Smooth muscle cell of the brain vasculature (primary cell): ENCODE results near the gene PIK3R6.
"Not testable (repeated sequence)": the region's sequence is repeated elsewhere in the genome, so short reads cannot be mapped to it uniquely, and the experiment has no call there.

ENCODE experiments used
- DNase-seq: peaks from one replicate; pipeline ENCODE4 v3.0.0-alpha.2; 2012; ENCODE audit warnings: low read depth, low spot score

The PIK3R6 gene

DNA sequence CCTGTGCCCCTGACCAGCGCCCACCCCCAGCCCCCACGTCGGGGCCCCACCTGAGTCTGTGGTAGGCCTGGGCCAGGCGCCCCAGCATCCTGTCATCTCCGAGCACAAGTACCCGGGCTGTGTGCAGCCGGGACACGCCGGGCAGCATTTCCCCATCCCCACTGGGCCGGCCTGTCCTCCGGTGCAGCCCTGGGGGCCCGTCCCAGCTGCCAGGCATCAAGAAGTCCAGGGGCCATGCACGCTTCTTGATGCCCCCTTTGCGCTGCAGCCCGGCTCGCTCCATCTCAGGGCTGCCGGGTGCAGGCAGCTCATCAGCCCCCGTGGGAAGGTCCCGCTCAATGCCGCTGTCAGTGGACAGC lies 39.0 kb downstream of the PIK3R6 start:
- DNase-seq, result no peak

DNA sequence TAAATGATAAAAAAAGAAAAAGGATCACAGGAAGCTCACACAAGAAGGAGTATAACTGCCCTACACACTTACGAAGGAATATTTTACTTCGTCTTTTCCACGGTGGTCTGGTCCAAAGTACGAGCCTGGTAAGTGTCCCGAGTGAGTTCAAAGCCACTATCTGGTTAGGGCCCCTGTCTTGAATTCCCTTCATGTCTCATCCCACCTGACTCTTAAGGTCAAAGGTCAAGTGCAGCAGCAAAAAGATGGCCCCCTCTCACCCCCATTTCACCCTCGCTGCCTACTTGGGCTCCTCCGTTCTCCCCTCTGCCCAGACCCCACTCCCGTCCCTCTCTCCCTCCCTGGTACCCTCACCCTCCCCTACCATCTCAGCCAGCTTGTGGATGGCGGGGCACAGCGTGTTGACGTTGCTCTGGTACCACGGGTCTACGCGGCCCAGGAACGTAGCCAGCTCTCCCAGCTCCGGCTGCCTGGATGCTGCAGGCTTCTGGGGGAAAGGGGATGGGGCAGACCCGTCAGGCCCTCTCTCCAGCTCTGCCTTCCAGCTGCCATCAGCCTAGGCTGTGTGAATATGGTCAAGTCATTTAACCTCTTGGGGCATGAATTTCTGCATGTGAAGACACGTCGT lies 40.6 kb downstream of the PIK3R6 start:
- no peak for DNase-seq

DNA sequence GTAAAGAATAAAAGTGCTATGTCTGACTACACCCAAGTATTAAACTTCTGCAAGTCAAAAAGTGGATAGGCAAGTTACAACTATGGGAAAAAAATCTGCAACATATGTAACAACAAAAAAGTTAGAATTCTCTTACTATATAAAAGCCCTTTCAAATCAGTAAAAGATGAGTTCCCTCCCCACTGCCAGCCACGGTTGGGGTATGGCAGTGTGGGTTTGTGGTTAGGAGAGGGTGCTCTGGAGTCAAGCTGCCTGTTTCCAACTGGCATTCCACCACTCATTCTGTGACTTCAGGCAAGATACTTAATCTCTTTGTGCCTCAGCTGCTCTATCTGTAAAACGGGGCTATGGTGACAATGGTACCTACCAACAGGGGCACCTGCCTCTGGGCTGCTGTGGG lies 41.7 kb downstream of the PIK3R6 start:
- no peak for DNase-seq

DNA sequence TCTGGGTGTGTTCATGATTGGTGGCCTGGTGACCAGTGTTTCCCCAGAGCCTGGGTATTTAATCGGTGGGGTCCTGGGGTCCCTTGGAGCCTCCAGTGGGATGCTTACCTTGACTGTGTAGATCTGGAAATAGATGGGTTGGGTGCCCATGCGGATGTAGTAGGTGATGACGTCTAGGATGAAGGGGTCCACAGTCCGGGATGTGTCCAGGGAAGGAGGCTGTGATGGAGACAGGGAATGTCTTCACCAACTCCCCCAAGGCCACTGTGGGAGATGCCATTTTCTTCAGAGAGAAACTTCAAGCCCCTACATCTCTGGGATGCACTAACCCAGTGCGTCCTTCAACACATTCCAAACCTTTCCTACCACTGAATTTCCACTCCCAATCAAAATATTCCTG lies 44.2 kb downstream of the PIK3R6 start:
- no peak for DNase-seq

DNA sequence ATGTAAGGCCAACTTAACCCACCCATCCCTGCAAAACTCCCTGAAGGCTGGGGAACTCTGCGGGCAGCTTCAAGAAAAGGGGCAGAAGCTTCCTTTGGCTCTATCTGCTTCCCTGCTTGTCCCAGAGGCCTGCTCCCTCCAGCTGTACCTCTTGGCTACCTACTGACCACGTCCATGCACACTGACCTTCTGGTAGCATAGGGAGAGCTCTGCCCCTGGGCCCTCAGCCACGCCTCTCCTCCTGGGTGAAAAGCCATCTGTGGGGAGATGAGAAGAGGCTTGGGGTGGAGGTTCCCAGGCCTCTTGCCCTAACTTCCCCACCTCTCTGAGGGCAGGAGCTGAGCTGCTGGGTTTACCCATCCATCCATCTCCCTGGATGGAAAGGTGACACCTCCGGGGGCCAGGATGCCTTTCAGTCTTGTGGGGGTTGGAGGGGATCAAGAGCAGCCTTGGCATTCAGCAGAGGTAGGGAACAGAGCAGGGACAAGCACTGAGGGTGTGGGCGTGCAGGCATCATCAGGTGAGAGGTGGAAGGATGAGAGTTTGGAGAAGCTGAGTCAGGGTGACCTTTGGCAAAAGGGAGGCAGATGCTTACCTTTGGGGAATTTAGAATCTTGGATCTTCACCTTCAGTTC lies 45.0 kb downstream of the PIK3R6 start:
- DNase-seq, result no peak

DNA sequence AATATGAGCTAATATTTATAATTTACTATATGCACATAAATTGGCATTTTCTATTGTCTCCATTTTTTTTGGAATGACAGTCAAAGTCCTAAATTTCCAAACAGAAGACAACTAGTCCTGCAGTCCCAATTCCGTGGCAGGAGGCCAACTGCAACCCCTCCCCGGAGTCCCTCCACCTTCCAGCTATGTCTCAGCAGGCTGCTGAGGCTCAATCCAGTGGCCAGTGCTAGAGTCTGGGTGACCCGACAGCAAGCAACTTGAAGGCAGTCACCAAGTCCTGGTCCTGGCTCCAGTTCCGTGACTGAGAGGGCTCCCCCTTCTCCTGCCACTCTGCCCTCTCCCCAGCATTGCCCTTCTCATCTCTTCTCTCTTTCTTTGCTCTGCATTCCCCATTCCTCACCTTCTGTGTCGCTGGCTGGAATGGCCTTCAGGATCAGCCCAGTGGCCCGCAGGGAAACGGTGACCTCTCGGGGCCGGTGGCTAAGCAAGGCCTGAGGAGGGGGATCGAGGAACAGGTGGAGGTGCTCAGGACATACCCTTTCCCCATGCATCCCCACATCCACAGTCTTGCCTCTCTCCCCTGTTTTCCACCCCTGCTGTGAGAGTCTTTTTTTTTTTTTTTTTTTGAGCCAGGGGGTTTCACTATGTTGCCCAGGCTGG lies 45.9 kb downstream of the PIK3R6 start:
- DNase-seq, result no peak

DNA sequence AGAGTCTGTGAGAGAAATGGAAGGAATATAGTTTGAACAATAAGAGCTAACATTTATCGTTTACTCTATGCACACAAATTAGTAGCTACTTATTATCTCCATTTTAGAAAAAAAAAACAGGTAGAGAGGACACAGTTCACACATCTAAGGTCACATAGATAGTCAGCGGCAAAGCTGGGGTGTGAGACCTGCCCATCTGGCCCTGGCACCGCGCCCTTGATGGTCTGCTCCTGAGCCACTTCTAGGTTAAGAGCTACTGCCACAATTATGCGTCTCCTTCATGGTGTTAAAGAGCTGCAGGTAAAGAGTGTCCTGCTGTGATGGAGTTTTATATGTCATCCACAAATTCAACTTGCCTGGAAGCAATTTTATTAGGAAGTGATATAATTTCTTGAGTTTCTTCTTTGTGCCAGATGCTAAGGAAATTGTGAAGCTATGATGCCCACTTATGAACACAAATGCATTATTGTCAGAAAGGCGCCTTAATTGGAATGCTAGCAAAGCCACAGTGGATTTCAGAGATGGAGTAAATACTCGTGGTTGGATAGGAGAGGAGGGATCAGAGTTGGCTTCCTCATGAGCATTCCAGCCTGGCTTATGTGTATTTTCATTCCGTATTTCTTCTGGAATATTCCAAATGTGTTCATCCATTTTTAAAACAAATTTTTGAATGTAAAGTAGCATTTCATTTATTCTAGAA lies 47.0 kb downstream of the PIK3R6 start:
- DNase-seq, result no peak

DNA sequence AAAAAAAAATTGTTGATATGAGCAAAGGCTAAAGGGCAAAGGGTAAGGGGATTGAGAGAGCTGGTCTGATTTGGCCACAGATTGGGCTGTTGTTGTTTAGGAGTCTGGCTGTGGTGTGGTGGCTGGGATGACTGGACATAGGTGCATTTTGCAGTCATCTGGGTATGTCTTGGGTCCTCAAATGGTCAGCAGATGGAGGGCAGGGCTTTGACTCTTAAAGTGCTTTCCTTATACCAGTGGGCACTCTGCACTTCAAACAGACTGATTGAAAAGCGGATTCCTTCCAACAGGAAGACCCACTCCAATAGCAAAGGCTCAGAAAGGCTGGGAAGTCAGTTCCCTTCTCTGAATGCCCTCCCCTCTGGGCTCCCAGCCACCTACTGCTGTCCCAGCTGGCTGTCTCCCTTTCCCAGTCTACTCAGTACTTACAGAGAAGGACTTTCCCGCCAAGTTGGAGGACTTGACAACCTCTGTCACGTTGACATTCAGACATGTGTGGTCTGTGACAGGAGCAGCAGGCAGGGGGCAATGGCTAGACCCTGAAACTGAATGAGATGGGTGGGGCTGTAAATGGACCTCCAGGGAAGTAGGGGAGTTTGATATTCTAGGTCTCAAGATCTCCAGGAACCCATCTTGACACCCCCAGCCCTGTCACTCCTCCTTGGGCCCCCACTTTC lies 48.7 kb downstream of the PIK3R6 start:
- DNase-seq, result no peak

DNA sequence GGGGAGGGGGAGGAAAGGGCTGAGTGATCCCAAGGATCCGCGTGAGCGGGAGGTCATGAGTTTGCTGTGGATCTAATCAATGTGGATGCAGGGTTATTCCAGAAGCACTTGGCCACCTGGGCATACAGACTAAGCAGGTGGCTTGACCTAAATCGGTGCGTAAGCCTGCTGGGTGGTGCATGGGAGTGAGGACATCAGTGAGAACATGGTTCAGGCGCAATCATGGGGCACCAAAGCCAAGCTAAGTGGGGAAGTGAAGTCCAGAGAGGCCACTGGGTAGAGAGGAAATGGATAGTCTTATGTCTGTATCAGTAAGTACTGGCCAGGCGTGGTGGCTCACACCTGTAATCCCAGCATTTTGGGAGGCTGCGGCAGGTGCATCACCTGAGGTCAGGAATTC lies 49.4 kb downstream of the PIK3R6 start:
- no peak for DNase-seq

DNA sequence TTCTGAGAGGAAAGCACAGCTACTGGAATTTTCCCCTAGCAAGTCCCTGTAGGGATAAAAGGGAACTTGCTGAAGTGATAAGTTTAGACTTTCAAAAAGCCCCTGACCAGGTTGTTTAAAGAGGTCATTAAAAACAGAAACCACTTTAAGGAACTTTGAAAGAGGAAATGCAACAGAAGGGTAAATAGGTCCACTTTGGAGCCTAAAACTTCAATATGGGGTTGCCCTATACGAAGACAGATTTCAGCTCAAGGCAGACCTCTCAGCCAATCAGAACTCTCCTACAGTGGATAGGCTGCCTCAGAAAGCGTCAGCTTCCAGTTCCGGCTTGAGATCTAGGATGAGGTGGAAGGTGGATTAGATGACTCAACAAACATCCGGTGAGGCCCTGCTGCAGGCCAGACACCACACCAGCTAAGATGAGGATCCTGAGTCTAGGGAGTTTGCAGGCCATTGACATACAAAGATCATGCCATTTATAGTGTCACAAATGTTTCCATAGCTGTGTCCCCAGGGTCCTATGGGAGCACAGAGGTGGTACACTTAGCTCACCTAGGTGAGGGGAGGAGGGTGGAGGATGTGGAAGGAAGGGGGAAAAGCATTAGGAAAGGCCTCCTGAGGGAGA lies 60.4 kb downstream of the PIK3R6 start:
- no peak for DNase-seq

DNA sequence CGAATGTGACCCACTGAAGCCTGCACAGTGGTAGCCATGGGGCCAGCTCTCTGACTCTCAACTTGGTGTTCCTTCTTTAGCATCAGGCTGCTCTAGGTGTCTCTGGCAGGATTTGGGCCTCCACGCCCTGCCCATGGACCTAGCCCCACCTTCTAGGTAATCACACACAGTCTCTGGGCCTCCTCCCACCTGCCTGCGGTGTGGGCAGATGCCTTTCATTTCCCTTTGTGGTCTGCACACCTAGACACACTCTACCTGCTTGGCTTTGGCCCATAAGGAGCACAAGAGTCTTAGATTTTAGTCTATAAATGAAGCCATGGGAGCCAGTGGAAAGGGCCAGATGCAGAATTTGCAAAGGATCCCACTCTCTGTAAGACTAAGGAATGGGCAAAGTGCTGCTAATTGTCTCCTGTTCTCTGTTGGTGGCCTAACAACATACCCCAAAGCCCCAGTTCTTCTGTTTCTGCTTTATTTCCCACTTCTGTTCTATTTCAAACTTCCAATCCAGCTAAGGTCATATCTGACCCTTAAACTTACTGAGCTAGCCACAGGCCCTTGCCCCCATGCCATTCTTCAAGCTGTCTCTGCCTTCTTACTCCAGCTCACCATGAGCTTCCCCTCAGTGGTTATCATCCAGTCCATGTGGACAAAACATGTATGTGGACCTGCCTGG lies 61.1 kb downstream of the PIK3R6 start:
- DNase-seq, result no peak

DNA sequence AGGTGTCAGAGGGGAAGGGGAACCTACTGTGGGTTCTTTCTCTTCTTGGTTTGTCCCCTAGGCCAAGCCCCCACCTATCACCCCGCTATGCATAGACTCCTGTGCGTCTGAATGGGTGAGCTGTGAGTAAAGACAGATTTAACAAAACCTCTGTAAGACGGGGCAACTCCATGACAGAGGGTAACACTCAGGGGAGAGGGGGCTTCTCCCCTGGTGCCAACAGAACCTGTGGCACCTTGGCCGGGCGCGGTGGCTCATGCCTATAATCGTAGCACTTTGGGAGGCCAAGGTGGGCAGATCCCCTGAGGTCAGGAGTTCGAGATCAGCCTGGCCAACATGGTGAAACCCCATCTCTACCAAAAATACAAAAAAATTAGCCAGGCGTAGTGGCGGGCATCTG lies 62.1 kb downstream of the PIK3R6 start:
- not testable (repeated sequence) for DNase-seq

DNA sequence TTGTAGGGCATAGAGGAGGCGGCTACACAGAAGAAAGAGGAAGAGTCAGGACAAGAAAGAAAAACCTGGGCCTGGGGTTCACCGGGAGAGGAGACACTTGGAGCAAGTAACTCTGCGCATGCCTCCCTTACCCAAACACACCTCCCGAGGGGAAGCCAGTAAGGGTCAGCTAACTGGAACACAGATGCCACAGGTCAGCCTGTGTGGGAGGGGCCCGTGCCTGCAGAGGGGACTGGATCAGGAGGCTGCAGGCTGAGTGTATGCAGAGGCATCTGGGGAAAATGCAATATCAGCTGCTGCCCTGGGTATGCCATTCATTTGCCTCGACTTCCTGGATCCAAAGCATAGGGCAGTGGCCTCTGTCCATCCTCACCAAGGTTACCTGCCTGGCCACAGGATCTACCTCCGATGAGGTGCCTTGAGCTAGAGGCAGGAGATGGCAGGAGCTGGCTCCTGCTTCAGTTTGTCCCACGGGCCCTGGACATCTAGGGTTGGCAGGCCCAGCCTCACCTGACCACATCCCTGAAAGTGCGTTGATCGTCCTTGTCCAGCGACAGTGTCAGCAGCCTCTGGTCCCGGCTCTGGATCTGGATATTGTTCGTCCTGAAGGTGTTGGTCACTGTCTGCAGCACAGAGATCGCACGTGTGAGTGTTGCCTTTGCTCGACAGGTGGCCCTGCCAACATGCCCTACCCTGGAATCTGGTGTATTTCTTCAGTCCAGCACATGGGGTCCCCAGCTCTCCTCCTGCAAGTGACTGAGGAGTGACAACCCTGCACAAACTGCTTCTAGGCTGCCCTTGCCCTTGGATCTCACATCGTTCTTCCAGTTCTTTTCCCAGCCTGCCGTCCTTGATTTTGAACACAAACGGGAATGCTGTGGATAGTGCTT lies 63.7 kb downstream of the PIK3R6 start:
- DNase-seq, result no peak

DNA sequence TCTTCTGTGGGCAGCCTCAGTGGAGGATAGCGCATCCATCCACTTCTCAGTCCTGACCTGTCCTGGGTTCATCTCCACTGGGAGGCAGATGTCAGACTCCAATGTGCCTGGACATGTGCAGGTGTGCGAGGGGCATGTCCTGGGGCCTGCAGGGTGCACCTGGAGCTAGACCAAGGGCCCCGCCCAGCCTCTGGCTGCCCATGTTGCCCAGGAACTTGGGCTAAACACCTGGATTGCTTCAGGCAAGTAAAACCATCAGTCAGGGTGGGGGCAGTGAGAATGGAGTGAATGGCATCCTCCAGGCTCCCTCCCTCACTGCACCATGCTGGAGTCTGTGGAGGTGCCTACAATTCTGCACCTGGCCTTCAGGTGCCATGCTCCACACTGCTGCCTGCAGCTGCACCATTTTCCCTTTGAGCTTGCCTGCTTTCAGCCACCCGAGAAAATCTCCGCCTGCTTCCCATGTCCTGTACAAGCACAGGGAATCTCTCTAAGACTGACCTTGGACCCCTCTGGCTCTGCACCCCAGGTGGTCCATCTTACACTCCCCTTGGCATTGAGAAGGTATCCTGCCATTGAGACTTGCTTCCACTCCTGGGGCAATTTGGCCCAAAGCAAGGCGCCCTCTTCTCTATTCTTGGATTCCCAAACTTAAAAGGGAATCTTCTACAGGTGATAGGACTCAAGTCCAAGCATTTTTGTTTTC lies 66.2 kb downstream of the PIK3R6 start:
- DNase-seq, result no peak

DNA sequence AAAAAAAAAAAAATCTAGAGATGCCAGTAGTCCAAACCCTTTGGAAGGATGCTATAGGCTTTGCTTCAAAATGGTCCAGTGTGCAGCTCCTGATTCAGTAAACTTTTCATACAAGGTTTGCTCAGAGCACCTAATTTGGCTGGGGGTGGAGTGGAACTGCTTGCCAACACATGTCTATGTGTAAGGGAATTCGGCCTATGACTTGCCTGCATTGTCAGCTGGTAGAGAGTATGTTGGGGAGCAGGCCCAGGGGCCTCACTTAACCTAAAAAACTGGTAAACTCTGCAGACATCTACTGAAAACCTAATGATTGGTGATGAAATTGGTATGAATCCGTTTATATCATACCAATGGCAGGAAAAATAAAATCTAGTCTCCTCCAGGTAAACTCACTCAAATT lies 66.8 kb downstream of the PIK3R6 start:
- DNase-seq, result no peak

DNA sequence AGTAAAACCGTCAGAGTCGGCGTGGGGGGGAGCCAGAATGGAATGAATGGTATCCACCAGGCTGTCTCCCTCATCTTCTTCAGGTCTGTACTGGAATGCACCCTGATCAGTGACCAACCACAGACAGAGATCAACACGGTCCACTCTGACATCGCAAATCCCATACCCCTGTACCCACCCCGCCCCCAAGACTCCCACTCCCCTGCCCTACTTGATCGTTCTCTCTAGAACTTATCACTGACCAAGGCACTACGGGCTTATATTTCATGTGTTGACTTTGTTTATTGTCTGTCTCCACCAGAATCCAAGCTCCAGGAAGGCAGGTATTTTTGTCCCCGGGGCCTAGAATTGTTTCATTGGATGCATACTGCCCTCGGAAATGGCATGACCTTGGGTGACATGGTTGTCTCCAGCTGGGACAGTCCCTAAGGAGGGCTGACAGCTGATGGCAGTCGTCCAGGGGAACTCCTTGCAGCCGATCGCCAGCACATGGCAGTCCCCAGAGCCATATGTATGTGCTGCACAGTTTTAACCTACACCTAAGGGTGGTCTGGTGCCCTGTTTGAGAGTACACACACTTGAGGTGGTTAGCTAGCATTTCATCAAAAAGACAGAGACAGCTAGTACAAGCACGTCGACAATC lies 67.8 kb downstream of the PIK3R6 start:
- no peak for DNase-seq

DNA sequence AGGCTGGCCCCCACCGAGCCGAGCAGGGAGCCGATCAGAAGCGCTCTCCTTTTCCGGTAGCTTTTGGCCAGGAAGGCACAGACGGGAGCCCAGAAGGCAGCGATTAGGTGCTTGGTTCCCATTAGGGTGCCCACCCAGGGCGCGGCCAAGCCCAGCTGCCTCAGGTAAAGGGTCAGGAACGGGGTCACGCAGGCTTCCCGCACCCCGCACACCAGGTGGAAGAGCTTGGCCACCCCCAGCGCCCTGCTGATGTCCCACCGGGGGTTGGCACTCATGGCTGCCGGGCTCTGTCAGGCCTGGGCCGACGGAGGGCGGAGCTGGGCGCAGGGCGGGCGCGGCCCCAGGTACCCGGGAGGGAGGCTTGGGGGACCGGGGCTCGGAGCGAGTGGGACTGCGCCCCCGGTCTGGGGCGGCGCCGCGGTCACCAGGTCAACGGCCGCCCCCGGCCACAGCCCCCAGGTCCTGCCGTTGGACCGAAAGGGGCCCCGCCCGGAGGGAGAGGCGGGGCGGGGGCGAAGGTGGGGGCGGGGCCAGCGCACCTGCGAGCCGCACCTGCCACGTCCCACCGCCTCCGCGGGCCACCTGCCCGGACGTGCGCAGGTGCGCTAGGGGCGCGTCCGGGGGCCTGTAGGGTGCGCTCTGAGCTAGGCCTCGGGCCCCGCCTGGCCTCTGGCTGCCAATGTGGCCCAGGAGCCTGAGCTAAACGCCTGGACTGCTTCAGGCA lies 68.5 kb downstream of the PIK3R6 start, which contains the start of gene MFSD6L:
Gene MFSD6L (minus strand): TSS at position 520 of the 724 bp plus-strand sequence. CDS start 245 bp downstream, at position 275.
- DNase-seq, result no peak

DNA sequence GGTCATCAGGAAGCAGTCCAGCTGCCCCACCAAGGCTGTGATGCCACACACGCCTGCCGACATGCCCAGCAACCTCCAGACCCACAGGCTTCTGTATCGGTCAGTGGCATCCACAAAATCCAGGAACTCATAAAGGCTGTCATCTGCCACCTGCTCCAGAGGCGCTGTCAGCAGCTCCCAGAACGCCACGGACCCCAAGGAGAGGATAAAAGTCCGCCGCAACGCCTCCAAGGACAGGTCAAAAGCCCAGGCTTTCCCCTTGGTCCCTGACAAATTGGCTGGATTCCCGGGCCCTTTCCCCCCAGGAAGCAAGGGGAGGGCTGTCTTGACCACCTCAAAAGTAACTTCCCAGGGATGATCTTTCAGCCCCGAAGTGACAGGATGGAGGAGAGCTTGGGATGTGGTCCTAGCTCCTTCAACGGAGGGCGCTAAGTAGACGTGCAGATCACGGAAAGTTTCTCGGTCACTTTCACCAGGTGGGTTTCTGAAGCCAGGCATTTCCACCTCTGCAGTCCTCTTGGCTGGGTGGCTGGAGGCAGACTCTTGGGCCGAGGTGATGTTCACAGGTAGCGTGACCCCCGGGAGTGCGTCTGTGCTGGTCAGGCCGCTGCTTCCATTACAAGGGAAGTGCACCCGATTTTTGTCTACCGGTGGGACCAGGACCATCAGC lies 69.2 kb downstream of the PIK3R6 start:
- DNase-seq, result no peak
